Suppressor macrophage treated with lipopolysaccharide for 4 hours (primary cell): ENCODE measurements around the gene PRKRA.
"Not testable (repeated sequence)": the region's sequence is repeated elsewhere in the genome, so short reads cannot be mapped to it uniquely, and the experiment has no call there.

ENCODE experiments used
- DNase-seq: peaks from one replicate; pipeline ENCODE4 v3.0.0-alpha.2; 2020

PRKRA gene

GRCh38 chr2:178457390-178457886 is 6.5 kb upstream of the PRKRA start:
- no peak for DNase-seq

GRCh38 chr2:178455947-178456346 is 5.0 kb upstream of the PRKRA start:
- DNase-seq = no peak

- no peak for DNase-seq
Measured at GRCh38 chr2:178452870-178453269, 1.9 kb upstream of the PRKRA start.

- DNase-seq = no peak
Measured at GRCh38 chr2:178452334-178452733, 1.4 kb upstream of the PRKRA start.

GRCh38 chr2:178450524-178450773 is 526 bp downstream of the PRKRA start:
- no peak for DNase-seq

GRCh38 chr2:178449700-178450523 is 1.1 kb downstream of the PRKRA start:
- peak; percentile 7 for DNase-seq

GRCh38 chr2:178448968-178449661 is 1.9 kb downstream of the PRKRA start:
- DNase-seq = no peak

GRCh38 chr2:178441426-178441825 is 9.5 kb downstream of the PRKRA start:
- no peak for DNase-seq

- DNase-seq = no peak
Measured at GRCh38 chr2:178436662-178437061, 14.3 kb downstream of the PRKRA start.

GRCh38 chr2:178429336-178429735 is 21.6 kb downstream of the PRKRA start:
- no peak for DNase-seq

GRCh38 chr2:178428396-178428806 is 22.6 kb downstream of the PRKRA start:
- DNase-seq = no peak

GRCh38 chr2:178427458-178427857 is 23.5 kb downstream of the PRKRA start:
- DNase-seq = no peak

GRCh38 chr2:178426388-178426787 is 24.6 kb downstream of the PRKRA start:
- DNase-seq = no peak

GRCh38 chr2:178425255-178425827 is 25.6 kb downstream of the PRKRA start:
- DNase-seq = no peak

GRCh38 chr2:178423746-178424145 is 27.2 kb downstream of the PRKRA start:
- DNase-seq = not testable (repeated sequence)

- no peak for DNase-seq
Measured at GRCh38 chr2:178422097-178422496, 28.9 kb downstream of the PRKRA start.

GRCh38 chr2:178420463-178420999 is 30.4 kb downstream of the PRKRA start:
- no peak for DNase-seq

GRCh38 chr2:178419123-178419522 is 31.9 kb downstream of the PRKRA start:
- DNase-seq = peak; percentile 18

- no peak for DNase-seq
Measured at GRCh38 chr2:178418426-178418825, 32.5 kb downstream of the PRKRA start.

- no peak for DNase-seq
Measured at GRCh38 chr2:178417916-178418315, 33.1 kb downstream of the PRKRA start.

GRCh38 chr2:178415979-178416378 is 35.0 kb downstream of the PRKRA start:
- DNase-seq = no peak

- peak; percentile 97 for DNase-seq
Measured at GRCh38 chr2:178414266-178415247, 36.4 kb downstream of the PRKRA start.
